Spleen (tissue), 7 donors: Measurements from ENCODE around the gene NSD2.

ENCODE experiments used
- CTCF ChIP-seq, 11 experiments: fragments of 200-600 bp in 7 of 11; fragments of 450-650 bp in 4 of 11; sonication (generic) in 4 of 11; IDR thresholded peaks in 8 of 11; conservative IDR thresholded peaks in 3 of 11; 1 replicate in 7 of 11; 2 replicates in 4 of 11; pipeline versions ENCODE4 v1.4.0 to v1.8.0; 2016 to 2021; ENCODE audit warnings: antibody characterized with exemption in 11 of 11, inconsistent platforms in 4 of 11, mild to moderate bottlenecking in 1 of 11
- POLR2A ChIP-seq, 3 donors: fragments of 450-650 bp; IDR thresholded peaks; one replicate each; pipeline ENCODE4 v1.5.1; 2017; ENCODE audit warnings: antibody characterized with exemption in 3 of 3, mild to moderate bottlenecking in 1 of 3
- POLR2AphosphoS5 ChIP-seq, 3 donors: sonication (generic); formaldehyde crosslinking; IDR thresholded peaks; one replicate each; pipeline ENCODE4 v1.5.1; 2017; ENCODE audit warnings: antibody characterized with exemption in 3 of 3
- donor health status: DM: no; HTN: no; CAD: no; lungs with moderate emphysema.
- donor health status: DM: no; HTN: no; CAD: no.
- donor health status: DM: no; HTN: no; CAD: no.

DNA sequence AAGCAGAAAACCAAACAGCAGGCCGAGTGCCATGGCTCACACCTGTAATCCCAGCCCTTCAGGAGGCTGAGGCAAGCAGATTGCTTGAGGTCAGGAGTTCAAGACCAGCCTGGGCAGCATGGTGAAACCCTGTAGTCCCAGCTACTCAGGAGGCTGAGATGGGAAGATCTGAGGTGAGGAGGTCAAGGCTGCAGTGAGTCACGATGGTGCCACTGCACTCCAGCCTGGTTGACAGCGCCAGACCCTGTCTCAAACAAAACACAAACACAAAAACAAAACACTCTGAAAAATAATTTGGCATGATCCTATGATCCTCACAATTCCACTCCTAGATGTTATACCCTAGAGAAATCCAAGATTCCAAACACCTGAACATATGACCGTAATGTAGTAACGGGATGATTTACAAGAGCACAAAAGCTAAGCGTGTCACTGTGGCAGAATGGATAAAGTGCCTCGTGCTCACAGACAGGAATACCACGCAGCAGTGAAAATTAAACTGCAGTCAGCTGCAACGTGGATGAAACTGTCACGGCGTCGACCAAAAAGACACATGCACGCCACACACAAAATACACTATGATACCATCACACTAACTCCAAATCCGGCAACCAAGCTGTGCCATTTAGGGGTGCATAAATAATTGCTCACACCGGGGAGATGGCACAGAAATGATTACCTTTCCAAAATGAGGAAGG lies 135.9 kb downstream of the NSD2 start:
- TF ChIP-seq POLR2AphosphoS5 (IDR thresholded peaks at IDR 0.05) (no peak), POLR2A (IDR thresholded peaks at IDR 0.05) (no peak), CTCF (IDR thresholded peaks at IDR 0.05 in 8 of 11, conservative IDR thresholded peaks at IDR 0.05 in 3 of 11) (no peak)
